Measurements from ENCODE around the gene BAX. TPM values are rescaled to one million over a fixed set of nuclear protein-coding genes. Genes with fewer than 3 reads are reported as not detected.

The BAX gene
- total RNA-seq, 1 donor from 2014 or later: 96.8 TPM

DNA sequence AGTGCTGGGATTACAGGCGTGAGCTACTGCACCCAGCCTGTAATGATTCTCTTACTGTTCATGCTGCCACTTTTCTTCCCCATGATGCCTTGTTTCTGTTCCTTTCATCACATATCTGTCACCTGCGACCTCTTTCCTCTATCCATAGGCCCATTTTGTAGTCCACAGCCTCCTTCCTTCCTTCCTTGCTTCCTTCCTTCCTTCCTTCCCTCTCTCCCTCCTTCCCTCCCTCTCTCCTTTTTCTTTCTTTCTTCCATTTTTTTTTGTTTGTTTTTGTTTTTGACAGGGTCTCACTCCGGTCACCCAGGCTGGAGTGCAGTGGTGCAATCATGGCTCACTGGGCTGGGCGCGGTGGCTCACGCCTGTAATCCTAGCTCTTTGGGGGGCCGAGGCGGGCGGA lies 34.2 kb downstream of the BAX start:
- DNase-seq: no peak

DNA sequence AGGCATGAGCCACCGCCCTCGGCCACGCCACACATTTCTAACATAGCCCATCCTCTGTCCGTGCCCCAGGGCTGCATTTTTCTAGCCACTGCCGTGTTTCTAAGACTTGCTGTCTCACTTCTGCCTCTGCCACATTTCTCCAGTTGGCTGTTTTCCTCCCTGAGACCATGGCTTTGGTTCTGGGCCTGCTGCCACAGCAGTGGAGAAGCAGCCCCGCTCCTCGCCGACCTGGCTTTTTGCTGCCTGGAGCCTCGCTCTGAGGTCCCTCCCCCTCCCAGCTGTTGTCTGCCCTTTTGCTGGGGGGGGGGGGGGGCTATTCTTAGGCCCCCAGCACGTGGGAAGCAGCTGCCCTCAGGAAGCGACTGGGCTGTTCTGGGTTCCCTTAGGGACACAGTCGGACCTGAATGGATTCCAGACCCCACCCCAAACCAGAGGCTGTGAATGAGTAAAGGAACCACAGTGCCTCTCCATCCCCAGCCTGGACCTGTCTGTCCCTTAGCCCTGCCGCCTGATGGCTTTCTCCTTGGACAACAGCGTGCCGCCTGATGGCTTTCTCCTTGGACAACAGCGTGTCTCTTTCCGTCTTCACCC lies 35.1 kb downstream of the BAX start:
- no peak for DNase-seq

DNA sequence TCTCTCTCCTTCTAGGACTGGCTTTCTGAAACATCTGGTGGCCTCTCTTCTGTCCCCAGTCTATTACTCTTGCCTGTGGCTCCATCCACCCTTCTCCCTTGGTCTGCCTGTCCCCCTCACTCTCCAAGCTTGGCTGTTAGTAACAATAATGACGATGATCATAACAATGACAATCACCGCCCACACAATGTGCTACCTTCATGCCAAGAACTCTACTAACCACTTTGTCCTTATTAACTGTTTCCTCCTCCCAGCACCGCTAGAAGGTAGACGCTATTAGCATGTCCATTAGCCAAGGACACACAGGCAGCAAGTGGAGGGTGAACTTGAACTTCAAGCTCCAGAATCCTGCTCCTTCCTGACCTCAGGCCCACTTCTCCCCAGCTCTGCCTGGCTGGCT lies 35.7 kb downstream of the BAX start:
- DNase-seq: no peak

DNA sequence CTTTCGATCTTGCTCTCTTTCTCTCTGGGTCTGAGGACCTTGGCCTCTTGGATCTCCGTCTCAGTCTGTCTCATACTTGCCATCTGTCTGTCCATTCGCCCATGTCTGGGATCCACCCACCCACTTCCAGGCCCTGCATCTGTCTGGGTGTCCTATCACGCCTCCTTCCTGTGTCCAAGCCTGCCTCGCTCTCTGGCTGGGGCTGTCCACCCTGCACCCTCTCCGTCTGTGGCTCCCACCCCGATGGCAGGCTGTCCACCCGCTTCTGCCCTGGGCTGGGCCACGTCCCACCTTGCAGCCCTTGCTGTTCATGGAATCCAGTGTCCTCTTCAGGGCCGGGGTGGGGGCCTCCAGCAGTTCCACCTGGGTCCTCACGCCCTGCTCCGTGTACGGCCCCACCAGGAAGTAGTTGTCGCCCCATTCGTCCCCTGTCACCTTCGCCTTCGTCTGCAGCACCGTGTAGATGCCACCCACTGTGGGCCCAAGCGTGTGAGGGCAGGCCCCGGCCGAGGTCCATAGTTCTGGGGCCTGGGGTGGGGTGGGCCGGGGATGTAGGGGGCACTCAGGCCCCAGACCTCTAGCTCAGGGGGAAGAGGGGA lies 36.4 kb downstream of the BAX start:
- DNase-seq: no peak

DNA sequence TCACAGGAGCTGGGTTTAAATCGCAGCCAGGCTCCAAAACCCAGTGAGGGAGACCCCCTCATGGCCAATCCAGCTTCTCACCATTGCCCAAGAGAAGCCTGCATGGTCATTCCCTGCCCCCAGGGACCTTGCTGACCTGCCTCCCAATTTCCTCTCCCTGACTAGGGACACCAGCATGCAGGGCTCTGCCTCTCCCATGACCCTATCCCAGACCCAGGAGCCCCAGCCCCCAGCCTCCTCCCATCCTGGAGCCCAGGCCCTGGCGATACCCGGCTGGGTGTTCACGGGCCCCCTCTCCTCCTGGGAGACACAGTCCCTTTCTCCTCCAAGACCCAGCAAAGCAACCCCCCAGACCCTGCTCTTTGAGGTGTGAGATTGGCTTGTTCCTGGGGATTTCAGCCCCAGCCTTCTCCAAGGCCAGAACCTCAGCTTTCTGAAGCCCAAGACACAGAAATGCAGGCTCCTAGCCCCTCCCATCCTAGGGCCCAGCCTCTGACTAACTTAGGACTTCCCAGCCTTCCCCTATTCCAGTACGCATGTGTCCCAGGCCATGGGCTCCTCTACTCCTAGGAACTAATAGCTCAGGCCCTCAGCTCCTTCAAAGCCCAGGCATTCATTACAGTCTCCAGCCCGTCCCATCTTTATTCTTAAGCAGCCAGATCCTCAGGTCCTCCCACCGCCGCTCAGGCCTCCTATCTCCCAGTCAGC lies 37.4 kb downstream of the BAX start:
- DNase-seq: peak; percentile 81

DNA sequence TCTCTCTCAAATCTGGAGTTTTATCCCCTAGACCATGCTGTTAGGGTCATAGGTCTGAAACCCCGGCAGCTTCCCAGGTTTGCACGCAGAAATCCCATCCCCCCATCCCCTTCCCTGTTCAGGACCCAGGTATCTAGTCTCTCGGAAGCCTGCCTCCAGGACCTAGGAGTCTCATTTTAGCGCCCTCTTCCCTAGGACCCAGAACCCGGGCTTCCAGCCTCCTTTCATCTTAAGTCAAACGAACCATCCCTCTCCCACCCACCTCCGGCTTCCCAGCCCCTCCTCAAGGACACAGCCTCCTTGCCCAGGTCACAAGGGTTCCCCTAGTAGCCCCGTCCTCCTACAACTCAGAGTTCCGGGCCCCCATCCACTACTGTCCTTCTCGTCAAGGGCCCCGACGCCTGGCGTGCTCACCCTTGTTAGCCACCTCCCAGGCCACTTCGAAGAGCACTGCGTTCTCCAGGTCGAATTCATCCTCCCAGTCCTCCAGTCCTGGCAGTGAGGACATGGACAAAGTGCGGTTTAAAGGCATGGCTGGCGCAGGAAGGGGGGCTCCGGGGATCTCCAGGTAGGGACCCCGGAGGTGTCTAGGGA lies 38.0 kb downstream of the BAX start:
- DNase-seq: peak; percentile 21

DNA sequence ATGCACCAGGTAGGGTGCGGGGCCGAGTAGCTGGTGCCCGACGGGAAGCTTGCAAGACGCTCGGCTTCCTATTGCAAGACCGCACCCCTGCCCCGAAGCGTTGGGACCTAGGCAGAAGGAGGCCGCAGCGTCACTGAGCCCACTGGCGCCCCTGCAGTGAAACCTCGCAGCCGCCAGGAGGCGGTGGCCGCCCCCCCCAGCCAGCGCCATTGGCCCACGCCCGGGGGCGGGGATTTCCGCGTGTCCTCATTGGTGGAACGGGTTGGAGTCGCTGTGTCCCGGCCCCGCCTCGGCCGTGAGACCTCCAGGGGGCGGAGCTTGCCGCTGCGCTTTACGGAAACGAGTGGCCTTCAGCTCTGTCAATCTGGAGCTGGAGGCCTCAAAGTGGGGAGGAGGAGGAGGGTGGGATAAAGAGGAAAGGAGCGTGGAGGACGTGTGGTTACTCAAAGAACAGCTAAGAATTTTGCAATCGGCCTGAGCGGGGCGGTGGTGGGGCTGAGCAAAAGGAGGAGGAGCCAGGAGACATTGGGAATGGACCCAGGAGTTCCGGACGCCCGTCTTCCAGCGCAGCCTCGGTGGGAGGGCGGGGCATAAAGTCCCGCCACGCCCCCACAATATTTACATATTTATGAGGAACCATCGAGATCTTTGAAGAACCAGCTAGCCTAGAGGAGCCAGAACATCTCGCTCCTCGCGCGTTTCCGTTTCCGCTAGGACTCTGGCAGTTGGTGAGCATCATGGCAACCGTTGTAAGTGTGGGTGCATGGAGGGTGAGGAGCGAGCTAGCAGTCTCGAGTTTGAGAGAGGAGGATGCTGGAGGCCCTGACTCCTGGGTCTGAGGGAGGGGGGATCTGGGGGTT lies 38.7 kb downstream of the BAX start, which contains the start of the genes GYS1 and RUVBL2:
Gene GYS1, minus strand, starts transcription at position 135 of the 860 bp plus-strand sequence. CDS start 197 bp downstream, outside the sequence.
Gene RUVBL2, plus strand, starts transcription at position 713 of the 860 bp plus-strand sequence. Its CDS starts 25 bp downstream, at position 738.
- DNase-seq: peak; percentile 99

DNA sequence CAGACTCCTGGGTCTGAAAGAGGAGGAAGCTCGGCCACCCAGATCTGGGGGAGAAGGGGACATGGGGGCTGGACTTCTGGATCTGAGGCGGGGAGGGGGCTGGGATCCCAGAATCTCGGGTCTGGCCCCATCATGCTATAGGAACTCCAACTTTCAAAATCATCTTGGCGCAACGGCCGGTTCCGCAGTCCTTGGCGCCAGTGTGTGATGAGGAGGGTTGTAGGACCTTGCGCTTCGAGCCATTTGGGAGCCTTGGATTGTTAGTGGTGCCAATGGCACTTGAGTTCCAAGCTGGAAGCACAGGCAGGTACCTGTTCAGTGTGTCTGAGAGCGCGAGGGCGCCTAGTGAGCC lies 39.3 kb downstream of the BAX start:
- no peak for DNase-seq

DNA sequence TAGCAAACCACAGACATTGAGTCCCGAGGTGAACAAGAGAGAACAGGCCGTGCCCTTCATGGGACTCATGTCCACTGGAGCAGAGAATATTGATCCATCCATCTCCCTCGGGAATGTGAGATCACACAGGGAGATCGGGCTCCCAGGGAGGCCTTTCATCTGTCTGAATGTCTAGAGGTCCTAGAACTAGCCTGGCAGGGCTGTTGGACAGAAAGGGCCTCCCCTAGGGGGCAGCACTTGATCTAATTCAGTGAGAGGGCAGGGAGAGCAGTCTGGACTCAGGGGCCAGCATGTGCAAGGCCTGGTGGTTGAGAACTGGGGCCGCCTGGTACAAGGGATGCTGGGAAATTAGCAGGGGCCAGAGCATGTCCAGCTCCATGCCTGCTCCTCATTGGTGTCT lies 43.3 kb downstream of the BAX start:
- peak; percentile 79 for DNase-seq

DNA sequence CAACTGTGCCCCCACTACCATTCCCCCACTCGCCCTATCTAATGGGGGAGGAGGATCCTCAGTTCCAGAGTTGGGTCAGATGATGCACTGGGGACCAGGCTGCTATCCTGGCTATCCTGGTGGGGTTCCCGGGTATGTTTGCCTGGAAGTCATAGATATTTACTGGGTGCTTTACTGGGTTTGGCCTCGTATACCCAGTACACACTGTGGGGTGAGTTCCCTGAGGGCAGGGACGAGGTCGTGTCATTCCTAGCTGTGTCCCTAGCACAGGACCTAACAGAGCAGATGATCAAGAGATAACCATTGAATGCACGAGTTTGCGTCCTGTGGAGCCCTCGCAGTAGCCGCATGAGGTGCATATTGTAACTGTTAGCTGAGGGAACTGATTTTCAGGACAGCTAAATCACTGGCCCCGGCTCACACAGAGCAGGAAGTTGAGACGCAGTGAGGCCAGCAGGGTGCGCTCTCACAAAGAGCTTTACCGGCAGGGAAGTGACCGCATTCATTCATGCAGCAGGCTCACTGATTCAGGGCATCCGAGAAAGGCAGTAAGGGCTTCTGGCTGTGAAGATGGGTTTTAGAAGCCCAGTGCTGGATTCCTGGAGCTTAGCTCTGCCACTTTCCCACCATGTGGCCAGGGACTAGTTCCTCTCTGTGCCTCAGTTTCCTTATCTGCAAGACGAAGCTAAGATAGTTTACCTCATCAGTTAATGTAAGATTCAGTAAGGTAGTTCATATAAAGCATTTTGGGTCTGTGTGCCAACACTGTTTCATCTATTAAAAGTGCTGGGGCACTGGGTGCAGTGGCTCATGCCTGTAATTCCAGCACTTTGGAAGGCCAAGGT lies 45.0 kb downstream of the BAX start:
- DNase-seq: peak; percentile 87

DNA sequence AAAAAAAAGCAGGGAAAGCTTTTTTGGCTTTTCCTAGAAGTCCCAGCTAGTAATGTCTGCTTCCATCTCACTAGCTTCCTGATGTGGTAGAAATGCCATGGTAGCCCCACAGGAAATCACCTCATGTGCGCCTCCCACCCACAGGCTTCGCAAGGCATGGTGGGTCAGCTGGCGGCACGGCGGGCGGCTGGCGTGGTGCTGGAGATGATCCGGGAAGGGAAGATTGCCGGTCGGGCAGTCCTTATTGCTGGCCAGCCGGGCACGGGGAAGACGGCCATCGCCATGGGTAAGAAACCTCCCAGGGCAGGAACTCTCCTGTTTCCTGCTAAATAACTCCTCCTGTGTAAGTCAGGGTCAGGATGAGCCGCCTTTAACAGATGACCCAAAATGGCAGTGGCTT lies 49.5 kb downstream of the BAX start:
- DNase-seq: no peak

DNA sequence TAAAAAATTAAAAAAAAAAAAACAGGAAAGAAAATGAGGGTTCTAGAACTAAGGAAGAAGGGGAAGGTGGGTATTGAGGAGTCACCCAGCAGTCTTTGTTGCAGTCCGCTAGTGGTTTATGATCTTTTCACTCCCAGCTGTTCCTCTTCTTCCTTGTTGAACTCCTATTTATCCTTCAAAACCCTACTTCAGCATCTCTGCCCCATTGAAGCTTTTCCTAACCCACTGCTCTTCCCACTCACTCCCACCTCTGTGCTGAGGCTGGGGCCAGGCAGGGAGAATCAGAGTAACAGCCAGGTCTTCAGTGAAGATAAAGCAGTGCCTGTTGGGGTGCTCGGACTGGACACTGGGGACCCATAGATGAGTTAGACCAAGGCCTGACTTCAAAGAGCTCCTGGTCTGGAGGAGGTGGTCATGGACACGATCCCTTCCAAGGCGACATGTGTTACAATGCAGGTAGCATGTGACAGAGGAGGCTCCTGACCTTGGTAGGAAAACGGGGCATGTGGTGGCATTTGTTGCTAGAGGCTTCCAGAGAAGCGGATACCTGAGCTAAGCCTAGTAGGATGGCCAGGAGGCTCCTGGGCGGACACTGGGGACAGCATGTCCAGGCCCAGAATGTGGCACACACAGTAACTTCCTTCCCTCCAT lies 50.4 kb downstream of the BAX start:
- DNase-seq: no peak

DNA sequence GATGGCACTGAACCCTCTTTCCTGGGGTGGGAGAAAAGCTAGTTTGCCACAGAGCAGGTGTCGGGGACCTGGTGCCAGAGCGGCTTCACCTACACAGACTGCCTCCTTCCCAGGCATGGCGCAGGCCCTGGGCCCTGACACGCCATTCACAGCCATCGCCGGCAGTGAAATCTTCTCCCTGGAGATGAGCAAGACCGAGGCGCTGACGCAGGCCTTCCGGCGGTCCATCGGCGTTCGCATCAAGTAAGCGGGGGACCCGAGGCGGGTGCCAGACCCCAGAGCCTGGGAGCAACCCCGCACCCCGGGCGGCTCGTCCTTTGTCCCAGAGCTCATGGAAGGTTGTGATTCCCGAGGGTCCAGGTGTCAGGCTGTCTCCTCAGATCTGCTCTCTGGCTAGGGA lies 52.2 kb downstream of the BAX start:
- no peak for DNase-seq

DNA sequence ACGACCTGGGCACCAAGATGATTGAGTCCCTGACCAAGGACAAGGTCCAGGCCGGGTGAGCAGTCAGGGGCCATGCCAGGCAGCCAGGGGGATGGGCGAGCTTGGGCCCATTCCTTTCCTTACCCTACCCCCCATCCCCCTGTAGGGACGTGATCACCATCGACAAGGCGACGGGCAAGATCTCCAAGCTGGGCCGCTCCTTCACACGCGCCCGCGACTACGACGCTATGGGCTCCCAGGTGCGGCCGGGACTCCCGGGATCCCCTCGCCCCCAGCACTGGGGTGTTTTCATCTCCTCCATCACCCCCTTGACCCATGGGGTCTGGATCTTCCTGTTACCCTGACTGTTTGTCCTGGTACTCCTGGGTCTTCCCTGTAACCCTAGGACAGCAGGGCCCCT lies 55.2 kb downstream of the BAX start:
- no peak for DNase-seq

DNA sequence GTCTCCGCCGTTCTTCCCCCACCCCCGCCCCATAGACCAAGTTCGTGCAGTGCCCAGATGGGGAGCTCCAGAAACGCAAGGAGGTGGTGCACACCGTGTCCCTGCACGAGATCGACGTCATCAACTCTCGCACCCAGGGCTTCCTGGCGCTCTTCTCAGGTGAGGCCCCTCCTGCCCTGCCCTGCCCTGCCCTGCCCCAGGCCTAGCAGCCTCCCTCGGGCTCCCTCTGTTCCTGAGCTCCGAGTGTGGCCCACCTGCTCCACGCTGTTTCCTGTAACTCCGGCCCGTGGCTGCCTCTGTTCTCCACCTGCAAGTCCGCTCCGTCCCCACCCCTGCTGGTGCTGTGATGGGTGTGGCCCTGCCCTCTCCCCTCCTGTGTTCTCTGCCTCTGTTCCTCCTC lies 55.8 kb downstream of the BAX start:
- no peak for DNase-seq

DNA sequence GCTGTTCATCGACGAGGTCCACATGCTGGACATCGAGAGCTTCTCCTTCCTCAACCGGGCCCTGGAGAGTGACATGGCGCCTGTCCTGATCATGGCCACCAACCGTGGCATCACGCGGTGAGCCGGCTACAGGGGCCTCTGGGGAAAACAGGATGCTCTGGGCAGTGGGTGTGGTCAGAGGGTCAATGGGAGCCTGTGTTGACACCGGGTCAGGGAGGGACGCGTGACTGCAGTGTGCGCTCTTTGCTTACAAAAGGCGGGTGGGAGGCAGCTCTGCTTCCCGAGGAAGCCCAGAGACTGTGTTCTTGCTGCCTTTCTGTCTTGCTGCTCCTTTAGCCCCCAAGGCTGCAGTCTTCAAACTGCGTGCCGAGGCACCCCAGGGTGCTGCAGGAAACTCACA lies 56.5 kb downstream of the BAX start:
- DNase-seq: no peak

Other genes with a start within 250 kb of the BAX start
- 0.09 and 0.51 TPM in 2 replicates for gene MAMSTR, start 235.2 kb upstream of the BAX start, total RNA-seq
- 130 and 154 TPM in 2 replicates for gene RASIP1, start 214.3 kb upstream of the BAX start, total RNA-seq
- gene IZUMO1, start 208.0 kb upstream of the BAX start, total RNA-seq: 0.17 and 0.28 TPM in 2 replicates
- gene FUT1, start 202.2 kb upstream of the BAX start, total RNA-seq: 8.1 and 10.9 TPM in 2 replicates
- gene FGF21, start 199.4 kb upstream of the BAX start, total RNA-seq: not detected in 2 replicates
- 40.7 and 56.7 TPM in 2 replicates for gene BCAT2, start 143.8 kb upstream of the BAX start, total RNA-seq
- 1.5 and 8.0 TPM in 2 replicates for gene HSD17B14, start 118.4 kb upstream of the BAX start, total RNA-seq
- gene PLEKHA4, start 86.3 kb upstream of the BAX start, total RNA-seq: 2.6 and 6.5 TPM in 2 replicates
- gene PPP1R15A, start 82.5 kb upstream of the BAX start, total RNA-seq: 39.2 and 59.6 TPM in 2 replicates
- gene TULP2, start 56.1 kb upstream of the BAX start, total RNA-seq: 0.34 TPM in 1 of 2 replicates, not detected in the other
- gene NUCB1, start 54.6 kb upstream of the BAX start, total RNA-seq: 167 and 333 TPM in 2 replicates
- not detected in 2 replicates for gene DHDH, start 21.2 kb upstream of the BAX start, total RNA-seq
- 1,252 and 1,399 TPM in 2 replicates for gene FTL, start 10.4 kb downstream of the BAX start, total RNA-seq
- 14.8 and 28.8 TPM in 2 replicates for gene GYS1, start 38.4 kb downstream of the BAX start, total RNA-seq
- 172 and 278 TPM in 2 replicates for gene RUVBL2, start 39.0 kb downstream of the BAX start, total RNA-seq
- not detected in 2 replicates for gene LHB, start 62.2 kb downstream of the BAX start, total RNA-seq
- gene CGB3, start 69.5 kb downstream of the BAX start, total RNA-seq: not detected in 2 replicates
- gene CGB2, start 77.0 kb downstream of the BAX start, total RNA-seq: not detected in 2 replicates
- not detected in 2 replicates for gene CGB1, start 82.0 kb downstream of the BAX start, total RNA-seq
- gene CGB5, start 89.0 kb downstream of the BAX start, total RNA-seq: not detected in 2 replicates
- not detected in 2 replicates for gene CGB8, start 94.2 kb downstream of the BAX start, total RNA-seq
- gene CGB7, start 102.9 kb downstream of the BAX start, total RNA-seq: not detected in 2 replicates
- not detected in 2 replicates for gene NTF4, start 109.9 kb downstream of the BAX start, total RNA-seq
- gene KCNA7, start 117.8 kb downstream of the BAX start, total RNA-seq: not detected in 2 replicates
- 142 and 166 TPM in 2 replicates for gene SNRNP70, start 130.6 kb downstream of the BAX start, total RNA-seq
- 0.56 and 0.68 TPM in 2 replicates for gene LIN7B, start 159.5 kb downstream of the BAX start, total RNA-seq
- 0.65 and 1.4 TPM in 2 replicates for gene C19orf73, start 164.3 kb downstream of the BAX start, total RNA-seq
- 4.0 and 12.9 TPM in 2 replicates for gene PPFIA3, start 164.7 kb downstream of the BAX start, total RNA-seq
- not detected in 2 replicates for gene HRC, start 200.5 kb downstream of the BAX start, total RNA-seq
- 20.9 and 25.7 TPM in 2 replicates for gene TRPM4, start 202.9 kb downstream of the BAX start, total RNA-seq